Aortic smooth muscle cell (primary cell): ENCODE data around the gene TBC1D16. TPM values are rescaled to one million over a fixed set of nuclear protein-coding genes. Genes with fewer than 3 reads are reported as not detected.

Source experiments
- total RNA-seq: library from RNA; depleted of rRNA; stranded (reverse); fragments of >200 nt; gene quantifications from 2 replicates; pipeline ENCODE4 v1.2.3, GENCODE V29; 2014

TBC1D16 gene
- 23.3 and 25.4 TPM in 2 replicates for total RNA-seq

GRCh38 chr17:80035687-80035936 lies at the start of gene TBC1D16:
Gene TBC1D16 (minus strand): TSS chr17:80035872. CDS start chr17:80013547, 22,325 bp downstream.

GRCh38 chr17:80035937-80036714 lies 454 bp upstream of the TBC1D16 start, which contains the start of gene CCDC40:
Gene CCDC40 (plus strand): TSS chr17:80036642. CDS start chr17:80036663, 21 bp downstream.

Other genes starting within 250 kb of the TBC1D16 start
- 4.2 TPM in 2 replicates for gene CBX8, start 238.8 kb downstream of the TBC1D16 start, total RNA-seq
- 9.5 and 10.4 TPM in 2 replicates for gene CBX4, start 196.4 kb downstream of the TBC1D16 start, total RNA-seq
- gene CCDC40, start 770 bp upstream of the TBC1D16 start, total RNA-seq, result 2.7 and 2.9 TPM in 2 replicates
- gene GAA, start 65.7 kb upstream of the TBC1D16 start, total RNA-seq, result 16.5 and 27.9 TPM in 2 replicates
- 82.9 and 103 TPM in 2 replicates for gene EIF4A3, start 111.3 kb upstream of the TBC1D16 start, total RNA-seq
- gene CARD14, start 134.2 kb upstream of the TBC1D16 start, total RNA-seq, result 0.12 TPM in 1 of 2 replicates, not detected in the other
- gene SGSH, start 184.5 kb upstream of the TBC1D16 start, total RNA-seq, result 16.4 and 22.8 TPM in 2 replicates
- 9.6 and 12.9 TPM in 2 replicates for gene SLC26A11, start 184.6 kb upstream of the TBC1D16 start, total RNA-seq
- 107 and 125 TPM in 2 replicates for gene RNF213, start 225.0 kb upstream of the TBC1D16 start, total RNA-seq